NCI-H1436 treated with DMSO at 0.1 percent for 48 hours (cell line): Measurements from ENCODE around the gene GTF2A2.
"Not testable (repeated sequence)": the region's sequence is repeated elsewhere in the genome, so short reads cannot be mapped to it uniquely, and the experiment has no call there.

Experiments
- DNase-seq: peaks from one replicate; lab custom pipeline; 2025; lab: John Stamatoyannopoulos, UW

Gene GTF2A2

GRCh38 chr15:59674361-59674877, 17.1 kb upstream of the GTF2A2 start:
- DNase-seq = no peak

GRCh38 chr15:59668556-59668955, 11.2 kb upstream of the GTF2A2 start:
- DNase-seq = no peak

GRCh38 chr15:59662260-59662659, 4.9 kb upstream of the GTF2A2 start:
- DNase-seq = no peak

- DNase-seq = no peak
Measured at GRCh38 chr15:59659366-59659765, 2.1 kb upstream of the GTF2A2 start.

GRCh38 chr15:59657635-59658125, 365 bp upstream of the GTF2A2 start:
- DNase-seq = no peak

GRCh38 chr15:59654046-59654445, 3.3 kb downstream of the GTF2A2 start:
- no peak for DNase-seq

GRCh38 chr15:59649603-59650002, 7.7 kb downstream of the GTF2A2 start:
- no peak for DNase-seq

GRCh38 chr15:59647085-59647484, 10.2 kb downstream of the GTF2A2 start:
- DNase-seq = no peak

GRCh38 chr15:59646277-59646676, 11.0 kb downstream of the GTF2A2 start:
- no peak for DNase-seq

- DNase-seq = not testable (repeated sequence)
Measured at GRCh38 chr15:59645812-59646211, 11.5 kb downstream of the GTF2A2 start.

GRCh38 chr15:59644756-59645155, 12.6 kb downstream of the GTF2A2 start:
- DNase-seq = no peak

- no peak for DNase-seq
Measured at GRCh38 chr15:59642351-59642750, 15.0 kb downstream of the GTF2A2 start.

- not testable (repeated sequence) for DNase-seq
Measured at GRCh38 chr15:59637507-59637906, 19.8 kb downstream of the GTF2A2 start.

- no peak for DNase-seq
Measured at GRCh38 chr15:59636184-59636583, 21.1 kb downstream of the GTF2A2 start.

GRCh38 chr15:59632714-59633113, 24.6 kb downstream of the GTF2A2 start:
- DNase-seq = no peak

GRCh38 chr15:59622289-59622688, 35.0 kb downstream of the GTF2A2 start:
- DNase-seq = no peak

GRCh38 chr15:59618406-59618805, 38.9 kb downstream of the GTF2A2 start:
- DNase-seq = no peak

GRCh38 chr15:59616379-59616778, 40.9 kb downstream of the GTF2A2 start:
- DNase-seq = no peak

GRCh38 chr15:59615661-59616060, 41.7 kb downstream of the GTF2A2 start:
- DNase-seq = no peak

- DNase-seq = no peak
Measured at GRCh38 chr15:59614153-59614552, 43.2 kb downstream of the GTF2A2 start.

- no peak for DNase-seq
Measured at GRCh38 chr15:59611276-59612260, 45.7 kb downstream of the GTF2A2 start, which contains the start of gene GCNT3. Gene GCNT3, plus strand, starts transcription at chr15:59611783. Its CDS starts 6,456 bp downstream, at chr15:59618239.

GRCh38 chr15:59609730-59610712, 47.3 kb downstream of the GTF2A2 start:
- no peak for DNase-seq
